HepG2 (cell line): ENCODE data around the gene JSRP1. TPM values are rescaled to one million over a fixed set of nuclear protein-coding genes. Genes with fewer than 3 reads are reported as not detected.
A peak's percentile ranks its signal among the peaks of the same experiment; 100 is the strongest.

ENCODE experiments used
- ATAC-seq: fragments of 200-7000 bp; cut with Tn5 transposase; 3 replicates; pipeline ENCODE4 v1.9.1; 2020; ENCODE audit warnings: mild to moderate bottlenecking, moderate library complexity
- BruUV-seq: library from RNA; stranded (reverse); fragments of 400-500 nt; replicated peaks from 2 replicates; lab custom pipeline; 2021; lab: Mats Ljungman, UMichigan
- CTCF ChIA-PET: fragments of 300-600 bp; formaldehyde crosslinking; extraction: SDS; loops from one replicate; lab custom pipeline; 2021; ENCODE audit warnings: low total read pairs, inconsistent platforms, low intra/inter-chr PET ratio; lab: Yijun Ruan, JAX
- POLR2A ChIA-PET: fragments of 350-600 bp; sonication (Branson Sonifier 250); formaldehyde crosslinking; loops from one replicate; lab custom pipeline; 2020; ENCODE audit warnings: antibody characterized with exemption, inconsistent platforms; lab: Yijun Ruan, JAX
- DNase-seq: peaks from one replicate; pipeline ENCODE4 v3.0.0-alpha.2; 2015; ENCODE audit warnings: low spot score
- FAIRE-seq: peaks from 3 replicates; lab custom pipeline; 2011; peaks lifted over from hg19 to GRCh38; lab: Jason Lieb, UNC
- H2AFZ ChIP-seq: one replicate; pipeline ENCODE4 v1.6.1; 2011; ENCODE audit warnings: low read length, inconsistent platforms
- H3K27ac ChIP-seq: fragments of 300-600 bp; 3 replicates; pipeline ENCODE4 v1.8.0; 2011; ENCODE audit warnings: mixed run types, mild to moderate bottlenecking, mixed read lengths, low read length, inconsistent platforms; ENCODE audit not compliant: insufficient read depth; ENCODE audit errors: extremely low read length
- H3K27me3 ChIP-seq, 2 experiments: fragments of 200-600 bp in 1 of 2; 2 replicates in 1 of 2; 3 replicates in 1 of 2; pipeline versions ENCODE4 v1.6.0 to v1.8.0; 2011; ENCODE audit warnings: low read length in 2 of 2, mild to moderate bottlenecking in 2 of 2, moderate library complexity in 2 of 2, inconsistent platforms in 1 of 2; ENCODE audit not compliant: insufficient read depth in 2 of 2, control insufficient read depth in 1 of 2
- H3K36me3 ChIP-seq, 2 experiments: fragments of 200-600 bp in 1 of 2; replicated peaks in 1 of 2; 2 replicates in 1 of 2; 3 replicates in 1 of 2; pipeline versions ENCODE4 v1.5.1 to v1.8.0; 2011; ENCODE audit warnings: low read length in 2 of 2, inconsistent platforms in 1 of 2; ENCODE audit not compliant: insufficient read depth in 2 of 2, control insufficient read depth in 1 of 2
- H3K4me1 ChIP-seq: 2 replicates; pipeline ENCODE4 v1.5.1; 2012; ENCODE audit warnings: low read length, inconsistent platforms; ENCODE audit not compliant: insufficient read depth
- H3K4me2 ChIP-seq: 2 replicates; pipeline ENCODE4 v1.6.0; 2011; ENCODE audit warnings: low read depth, low read length, inconsistent platforms
- H3K4me3 ChIP-seq, 3 experiments: fragments of 200-600 bp in 1 of 3; sonication (generic), shearing (Covaris generic) in 1 of 3; replicated peaks in 1 of 3; 2 replicates each; pipeline ENCODE4 v1.5.1; 2011 to 2016; ENCODE audit warnings: low read length in 3 of 3, inconsistent platforms in 2 of 3, low read depth in 2 of 3, mild to moderate bottlenecking in 2 of 3, control low read depth in 1 of 3, mixed read lengths in 1 of 3; ENCODE audit not compliant: insufficient read depth in 1 of 3
- H3K79me2 ChIP-seq: one replicate; pipeline ENCODE4 v1.6.1; 2011; ENCODE audit warnings: low read length, inconsistent platforms; ENCODE audit not compliant: insufficient read depth
- H3K9ac ChIP-seq: 2 replicates; pipeline ENCODE4 v1.6.0; 2011; ENCODE audit warnings: mild to moderate bottlenecking, low read depth, low read length, inconsistent platforms; ENCODE audit not compliant: insufficient read depth
- H3K9me3 ChIP-seq: 2 replicates; pipeline ENCODE4 v1.5.1; 2012; ENCODE audit warnings: mild to moderate bottlenecking, low read length
- H4K20me1 ChIP-seq: 2 replicates; pipeline ENCODE4 v1.6.0; 2011; ENCODE audit warnings: inconsistent platforms, mild to moderate bottlenecking, low read length, moderate library complexity; ENCODE audit not compliant: insufficient read depth
- ARHGAP35 ChIP-seq: sonication (generic); formaldehyde crosslinking; IDR thresholded peaks from 2 replicates; pipeline ENCODE4 v1.9.0; 2022; ENCODE audit warnings: mild to moderate bottlenecking, inconsistent platforms, moderate library complexity, missing genetic modification reagents, borderline replicate concordance
- ARID2 ChIP-seq: sonication (generic); formaldehyde crosslinking; IDR thresholded peaks from 2 replicates; pipeline ENCODE4 v1.8.1; 2022; ENCODE audit warnings: mild to moderate bottlenecking, missing genetic modification reagents, borderline replicate concordance
- ATF2 ChIP-seq: sonication (generic); formaldehyde crosslinking; IDR thresholded peaks from 2 replicates; pipeline ENCODE4 v1.4.0; 2020; ENCODE audit warnings: missing genetic modification reagents
- ELK4 ChIP-seq: sonication (generic); formaldehyde crosslinking; IDR thresholded peaks from 2 replicates; pipeline ENCODE4 v1.9.0; 2021; ENCODE audit warnings: missing genetic modification reagents, borderline replicate concordance
- FOXK1 ChIP-seq: sonication (generic); formaldehyde crosslinking; IDR thresholded peaks from 2 replicates; pipeline ENCODE4 v1.4.0; 2020; ENCODE audit warnings: low read depth, missing genetic modification reagents, borderline replicate concordance
- HOMEZ ChIP-seq: IDR thresholded peaks from 2 replicates; pipeline ENCODE4 v1.6.1; 2016; ENCODE audit warnings: low read depth
- MAFG ChIP-seq: sonication (generic); formaldehyde crosslinking; IDR thresholded peaks from 2 replicates; pipeline ENCODE4 v1.5.1; 2020; ENCODE audit warnings: mild to moderate bottlenecking, missing genetic modification reagents
- MED1 ChIP-seq: sonication (generic); formaldehyde crosslinking; IDR thresholded peaks from 2 replicates; pipeline ENCODE4 v1.4.0; 2020; ENCODE audit warnings: missing genetic modification reagents
- NKX3-1 ChIP-seq: sonication (generic); formaldehyde crosslinking; IDR thresholded peaks from 2 replicates; pipeline ENCODE4 v1.5.0; 2020; ENCODE audit warnings: missing genetic modification reagents
- POLR2A ChIP-seq, 2 experiments: IDR thresholded peaks; 2 replicates each; pipeline ENCODE4 v1.6.1; 2011; ENCODE audit warnings: low read depth in 2 of 2, low read length in 2 of 2, mild to moderate bottlenecking in 1 of 2, moderate library complexity in 1 of 2; ENCODE audit not compliant: insufficient read depth in 1 of 2
- RBAK ChIP-seq: sonication (generic); formaldehyde crosslinking; IDR thresholded peaks from 2 replicates; pipeline ENCODE4 v1.5.1; 2020; ENCODE audit warnings: mild to moderate bottlenecking, missing genetic modification reagents
- THAP11 ChIP-seq: IDR thresholded peaks from 2 replicates; pipeline ENCODE4 v1.6.1; 2016; ENCODE audit warnings: missing biosample characterization, missing genetic modification reagents
- THYN1 ChIP-seq: sonication (generic); formaldehyde crosslinking; IDR thresholded peaks from 2 replicates; pipeline ENCODE4 v1.8.1; 2023; ENCODE audit warnings: low read depth, mild to moderate bottlenecking, moderate library complexity, missing genetic modification reagents, borderline replicate concordance
- U2AF2 ChIP-seq: fragments of 200-400 bp; formaldehyde crosslinking; IDR thresholded peaks from 2 replicates; pipeline ENCODE4 v1.6.1; 2017; ENCODE audit warnings: low read depth, mild to moderate bottlenecking, low read length
- YY1 ChIP-seq: IDR thresholded peaks from 2 replicates; pipeline ENCODE4 v1.6.1; 2011; ENCODE audit warnings: low read length, low read depth, moderate library complexity, mild to moderate bottlenecking; ENCODE audit not compliant: insufficient read depth, insufficient replicate concordance
- ZBTB38 ChIP-seq: sonication (generic); formaldehyde crosslinking; IDR thresholded peaks from 2 replicates; pipeline ENCODE4 v1.5.1; 2020; ENCODE audit warnings: mild to moderate bottlenecking, missing genetic modification reagents
- ZFP41 ChIP-seq: sonication (generic); formaldehyde crosslinking; IDR thresholded peaks from 2 replicates; pipeline ENCODE4 v1.4.0; 2020; ENCODE audit warnings: mild to moderate bottlenecking, missing genetic modification reagents, borderline replicate concordance
- ZNF160 ChIP-seq: sonication (generic); formaldehyde crosslinking; IDR thresholded peaks from 2 replicates; pipeline ENCODE4 v1.8.0; 2022; ENCODE audit warnings: mild to moderate bottlenecking, inconsistent platforms, missing genetic modification reagents
- ZNF263 ChIP-seq: sonication (generic); formaldehyde crosslinking; IDR thresholded peaks from 2 replicates; pipeline ENCODE4 v1.4.0; 2020; ENCODE audit warnings: missing genetic modification reagents
- ZNF550 ChIP-seq: sonication (generic); formaldehyde crosslinking; IDR thresholded peaks from 2 replicates; pipeline ENCODE4 v1.4.0; 2020; ENCODE audit warnings: mild to moderate bottlenecking, missing genetic modification reagents, borderline replicate concordance
- ZNF589 ChIP-seq: sonication (generic); formaldehyde crosslinking; conservative IDR thresholded peaks from 2 replicates; pipeline ENCODE4 v1.8.0; 2022; ENCODE audit warnings: mild to moderate bottlenecking, moderate library complexity, missing genetic modification reagents
- WGBS: methylation state at CpG from one replicate; pipeline ENCODE4 v1.1.6; 2017; ENCODE audit warnings: low lambda C conversion rate; 5-methylcytosine and 5-hydroxymethylcytosine counted together
- in situ Hi-C: cut with HindIII; loops from 2 replicates; pipeline ENCODE4 v1.10.0; 2017; ENCODE audit warnings: low pct_unique_long_range_greater_than_20kb; ENCODE audit not compliant: extremely low pct_ligation_motif_present
- intact Hi-C: fragments of 100-400 bp; cut with micrococcal nuclease; formaldehyde crosslinking; loops from one replicate; pipeline ENCODE4 v1.10.0; 2022; ENCODE audit not compliant: unreplicated experiment
- polyA plus RNA-seq, 8 experiments: library from polyadenylated mRNA; depleted of rRNA in 3 of 8; stranded (reverse) in 7 of 8; unstranded in 1 of 8; fragments of >200 nt; fragmentation: Illumina TruSeq in 4 of 8; extraction: Trizol in 4 of 8; gene quantifications; 2 replicates each; pipeline versions ENCODE4 v1.2.1 to v1.2.3, GENCODE V29; 2011 to 2016; ENCODE audit warnings: low read depth in 4 of 8, missing spikeins in 1 of 8, mixed read lengths in 1 of 8; ENCODE audit not compliant: insufficient read depth in 1 of 8
- total RNA-seq, 5 experiments: library from RNA; depleted of rRNA; stranded (reverse); fragments of >200 nt; fragmentation: Illumina TruSeq; extraction: Trizol; gene quantifications; 2 replicates each; pipeline ENCODE4 v1.2.3, GENCODE V29; 2016; ENCODE audit warnings: low read depth in 1 of 5

JSRP1 gene
- total and polyA plus RNA-seq, 2 of the 13 experiments (the other 11 are each of a cell fraction or from before 2014, with no cell fraction given) = 0.16 to 0.38 TPM

- peaks cover 23 to 31% of the 10 kb centered on the region in 2 experiments; a peak in 4 of 5 replicates for H3K36me3 ChIP-seq
- H3K27me3 ChIP-seq = no peaks in the 10 kb centered on the region
- ATAC-seq (no peak), FAIRE-seq (no peak), DNase-seq (no peak)
- H3K79me2 ChIP-seq = peaks cover 13% of the 10 kb centered on the region
- no peaks in the 10 kb centered on the region for H3K9me3 ChIP-seq
- peaks cover 12% of the 10 kb centered on the region; the same call in 1 of the 2 replicates for H4K20me1 ChIP-seq
- ChIA-PET CTCF (no interaction called here), POLR2A (interaction anchor here (0.9 to 1.1 kb wide), 4 partner anchors 17 to 77 kb away, joined by 3 to 4 read pairs (median 3); no protein-coding TSS in a partner anchor)
- H2AFZ ChIP-seq = no peak overlapping the region
- no peak overlapping the region for H3K4me2 ChIP-seq
- in situ Hi-C loops (loop anchor here (10.0 kb wide), 1 partner anchor 82 kb away; no protein-coding TSS in a partner anchor), intact Hi-C loops (loop anchor here (10.0 kb wide), 2 partner anchors 78 to 82 kb away; partner anchors contain the start of gene AP3D1)
- no peak overlapping the region for H3K4me3 ChIP-seq
- H3K9ac ChIP-seq = no peak overlapping the region
- peak overlapping the region; percentile 27 for H3K27ac ChIP-seq
- H3K4me1 ChIP-seq = peaks cover 35% of the 10 kb centered on the region
- 94% methylated on average over 22 of the region's 30 CpGs for WGBS
- no TSS peak for BruUV-seq
- TF ChIP-seq THYN1 (no peak), NKX3-1 (CRISPR knock-in tag) (no peak), MAFG (CRISPR knock-in tag) (no peak), ARID2 (CRISPR knock-in tag) (no peak), ATF2 (no peak), MED1 (CRISPR knock-in tag) (peak; percentile 25; the same call in 1 of the 2 replicates), RBAK (CRISPR knock-in tag) (no peak), ZNF160 (no peak), ZNF550 (no peak), U2AF2 (no peak), YY1 (no peak), ZFP41 (CRISPR knock-in tag) (no peak), FOXK1 (CRISPR knock-in tag) (no peak), ZNF589 (0 out of 2 replicates have a peak, but pooled peaks have one; percentile 13), ELK4 (CRISPR knock-in tag) (no peak), ARHGAP35 (CRISPR knock-in tag) (no peak), POLR2A (IDR thresholded peaks at IDR 0.05; ENCODE audit: insufficient read depth in 1 of 2, low read depth in 2 of 2, low read length in 2 of 2) (peak in 1 of 2 experiments; percentile 36; a peak in 3 of 4 replicates), THAP11 (CRISPR knock-in tag) (no peak), ZNF263 (CRISPR knock-in tag) (no peak), ZBTB38 (peak; percentile 81), HOMEZ (CRISPR knock-in tag) (no peak)
Measured at GRCh38 chr19:2232286-2233151, 23.7 kb downstream of the JSRP1 start.
